HG03442 (cell line): ENCODE results near the gene MARCHF10.
A peak's percentile ranks its signal among the peaks of the same experiment; 100 is the strongest.

ENCODE experiments used
- ATAC-seq: cut with Tn5 transposase; IDR thresholded peaks from one replicate; pipeline ENCODE4 v1.9.1; 2021; ENCODE audit warnings: mild to moderate bottlenecking, moderate library complexity; ENCODE audit not compliant: unreplicated experiment

MARCHF10 gene

DNA sequence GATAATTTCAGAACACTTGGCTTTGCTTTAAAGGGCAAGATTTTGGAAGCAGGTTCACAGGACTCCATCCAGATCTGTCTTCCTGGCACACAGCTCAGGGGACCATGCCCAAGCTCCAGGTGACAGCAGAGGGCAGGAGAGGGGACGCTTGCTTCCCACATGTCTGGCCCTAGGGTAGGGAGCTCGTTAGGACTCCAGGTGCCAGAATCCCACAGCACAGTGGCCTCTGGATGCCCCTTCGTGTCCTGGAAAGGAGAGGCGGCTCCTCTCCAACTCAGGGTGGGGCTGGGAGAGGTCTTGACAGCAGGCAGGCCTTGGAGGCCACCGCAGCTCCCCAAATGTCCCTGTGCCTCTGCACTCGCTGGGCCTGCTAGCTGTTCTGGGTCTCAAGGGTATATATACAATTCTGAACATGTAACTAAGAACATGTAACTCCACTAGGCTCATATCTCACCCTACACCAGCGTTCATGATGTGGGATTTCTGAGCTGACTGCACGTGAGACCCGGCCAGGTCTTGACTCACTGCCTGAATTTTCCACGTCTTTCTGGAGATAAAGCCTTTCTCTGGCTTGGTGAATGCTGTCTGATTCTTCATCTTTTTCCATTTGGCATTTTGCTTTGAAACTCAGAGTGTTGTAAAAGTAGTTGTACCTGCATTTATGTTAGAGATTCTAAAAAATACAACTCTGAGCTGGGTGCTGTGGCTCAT is 52.8 kb downstream of the MARCHF10 start:
- ATAC-seq = no peak

DNA sequence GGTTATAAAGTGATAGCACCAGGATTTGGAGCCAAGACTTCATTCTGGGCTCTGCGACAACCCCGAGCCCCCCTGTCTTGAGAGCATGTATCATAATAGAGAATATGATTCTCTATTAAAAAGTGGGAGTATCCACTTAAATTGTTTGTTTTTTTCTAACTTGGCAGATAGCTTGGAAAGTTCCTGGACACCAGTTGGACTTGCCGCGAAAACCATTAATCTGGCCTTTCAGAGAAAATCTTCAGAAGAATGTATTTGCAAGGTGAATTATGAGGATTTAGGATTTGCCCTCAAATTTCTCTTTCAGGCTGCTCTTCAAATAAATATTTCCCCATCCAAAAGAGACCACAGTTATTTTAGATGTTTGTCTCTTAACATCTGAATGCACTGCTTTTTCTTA is 53.5 kb downstream of the MARCHF10 start:
- ATAC-seq = no peak

DNA sequence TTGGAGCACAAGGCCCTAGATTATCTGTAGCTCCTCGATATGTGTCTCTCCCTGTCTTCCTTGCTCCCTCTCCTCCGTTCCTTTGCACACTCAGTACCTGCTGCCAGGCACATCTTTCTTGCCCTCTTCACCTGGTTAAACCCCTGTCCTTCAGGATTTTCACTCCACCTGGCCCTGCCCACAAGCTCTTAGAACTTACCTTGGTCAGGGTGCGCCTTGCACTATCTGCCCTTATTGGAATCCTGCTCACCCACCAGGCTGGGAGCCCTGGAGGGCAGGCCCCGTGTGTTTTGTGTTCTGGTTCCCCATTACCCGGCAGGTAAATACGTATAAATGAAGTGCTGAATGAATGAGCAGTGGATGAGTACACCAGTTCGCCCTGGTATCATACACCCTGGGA is 54.6 kb downstream of the MARCHF10 start:
- ATAC-seq = no peak

DNA sequence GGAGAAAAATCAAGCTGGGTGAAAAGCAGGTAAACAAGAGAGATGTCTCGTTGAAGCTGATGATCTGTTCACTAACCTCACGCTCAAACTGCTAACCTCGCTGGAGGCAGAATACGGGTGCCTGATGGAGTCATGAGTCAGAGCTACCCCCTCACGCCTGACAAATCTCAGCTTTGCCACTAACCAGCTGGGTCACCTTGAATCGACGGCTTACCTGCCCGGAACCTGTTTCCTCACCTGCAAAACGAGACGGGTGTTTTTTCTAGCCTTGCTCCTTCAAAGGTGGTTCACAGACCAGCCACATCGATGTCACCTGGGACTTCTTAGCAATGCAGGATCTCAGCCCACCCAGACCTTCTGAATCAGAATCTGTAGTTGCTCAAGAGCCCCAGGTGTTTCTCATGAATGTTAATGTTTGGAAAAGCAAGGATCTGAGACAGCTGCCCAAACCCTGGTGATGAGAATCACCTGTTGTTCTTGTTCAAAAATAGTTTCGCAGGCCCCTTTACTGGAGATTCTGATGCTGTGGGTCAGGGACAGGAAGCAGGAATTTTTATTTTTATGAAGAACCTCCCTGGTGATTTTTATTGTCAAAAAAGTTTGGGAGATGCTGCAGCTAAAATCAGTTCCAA is 56.9 kb downstream of the MARCHF10 start:
- ATAC-seq = no peak

DNA sequence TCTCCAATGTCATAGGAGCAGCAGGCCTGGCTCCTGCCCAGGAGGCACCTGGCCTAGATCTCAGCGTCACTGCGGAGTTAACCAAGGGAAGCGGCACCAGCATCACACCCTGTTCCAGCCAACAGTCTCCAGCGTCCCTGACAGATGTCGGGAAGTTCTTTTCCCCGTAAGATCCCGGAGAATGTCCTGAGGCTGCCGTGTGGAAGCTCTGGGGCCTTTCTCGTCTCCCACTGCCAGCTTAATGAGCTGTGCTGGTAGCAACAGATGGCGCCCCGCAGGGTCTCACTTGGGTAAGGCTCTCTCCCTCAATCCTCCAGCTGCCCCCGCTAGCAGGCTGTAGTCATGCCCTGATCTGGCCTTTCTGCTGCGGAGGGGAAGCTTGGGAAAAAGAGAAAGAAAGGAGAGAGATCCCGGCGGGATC is 57.5 kb downstream of the MARCHF10 start:
- no peak for ATAC-seq

DNA sequence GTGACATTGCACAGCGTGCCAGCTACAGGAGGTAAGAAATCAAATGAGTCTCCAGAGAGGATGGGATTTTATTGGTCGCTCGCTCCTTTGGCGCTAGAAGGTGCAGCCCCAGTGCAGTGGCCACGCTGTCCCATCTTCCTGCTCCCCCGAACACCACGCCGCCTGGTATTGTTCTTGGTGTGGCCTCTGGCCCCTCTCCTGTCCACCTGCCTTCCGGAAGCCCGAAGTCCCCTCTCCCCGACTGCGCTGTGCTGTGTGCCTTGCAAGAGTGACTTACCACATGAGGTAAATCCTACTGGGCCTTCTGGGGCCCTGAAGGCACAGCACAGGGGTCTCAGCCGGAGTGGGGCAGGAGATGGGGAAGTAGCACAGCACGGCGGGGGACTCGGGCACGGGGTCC is 58.2 kb downstream of the MARCHF10 start:
- ATAC-seq = no peak

DNA sequence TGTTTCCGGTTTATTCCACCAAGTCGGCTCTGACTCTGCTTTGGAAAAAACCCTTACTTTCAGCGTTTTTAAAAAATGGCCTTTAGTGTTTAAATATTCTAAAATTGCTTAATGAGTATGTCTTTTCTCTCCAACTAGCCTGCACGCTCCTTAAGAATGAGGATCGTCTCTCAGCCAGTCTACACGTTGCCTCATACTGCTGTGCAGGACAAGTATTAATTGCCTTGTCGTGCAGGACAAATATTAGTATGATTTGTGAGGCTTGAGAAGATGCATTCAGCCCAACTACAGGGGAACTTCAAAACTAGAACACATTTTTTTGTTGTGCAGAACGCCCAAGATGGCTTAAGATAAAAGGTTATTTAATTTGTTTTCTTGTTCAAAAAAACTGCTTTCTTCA is 61.2 kb downstream of the MARCHF10 start:
- no peak for ATAC-seq

DNA sequence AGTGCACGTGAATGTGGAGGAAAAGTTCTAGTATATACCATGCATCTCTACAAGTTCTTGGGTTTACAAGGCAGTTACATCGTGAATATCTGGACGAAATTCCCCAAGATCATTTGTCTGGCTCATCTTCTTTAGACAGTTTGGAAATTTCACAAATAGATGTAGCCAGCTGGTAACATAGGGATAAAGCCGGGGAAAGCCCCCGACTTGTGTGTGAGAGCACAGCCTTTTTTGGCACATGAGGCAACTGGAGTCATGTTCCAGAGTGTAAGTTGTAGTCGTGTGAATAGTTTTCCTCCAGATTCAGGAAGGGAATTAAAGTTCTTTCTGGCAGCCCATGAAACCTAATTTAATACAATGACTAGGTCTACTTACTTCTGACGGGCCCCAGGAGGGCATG is 62.3 kb downstream of the MARCHF10 start:
- no peak for ATAC-seq

DNA sequence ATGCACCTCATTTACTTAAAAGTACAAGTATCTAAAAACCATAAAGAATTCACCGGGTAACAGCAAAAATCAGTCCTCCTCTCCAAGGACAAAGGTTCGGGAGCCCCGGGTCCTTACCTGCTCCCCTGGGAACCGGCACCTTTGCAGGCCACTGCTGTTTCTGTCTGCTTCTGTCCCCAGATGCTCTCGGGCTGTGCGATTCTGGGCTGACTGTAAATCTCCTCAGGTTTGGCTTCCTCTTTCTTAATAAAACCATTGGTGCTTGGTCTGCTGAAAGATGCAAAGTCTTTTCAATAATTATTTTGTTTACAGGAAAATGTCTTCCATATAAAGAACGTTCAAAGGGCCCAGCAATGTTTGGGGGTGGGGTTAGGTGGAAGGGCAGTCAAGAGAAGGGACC is 63.9 kb downstream of the MARCHF10 start:
- ATAC-seq = no peak

DNA sequence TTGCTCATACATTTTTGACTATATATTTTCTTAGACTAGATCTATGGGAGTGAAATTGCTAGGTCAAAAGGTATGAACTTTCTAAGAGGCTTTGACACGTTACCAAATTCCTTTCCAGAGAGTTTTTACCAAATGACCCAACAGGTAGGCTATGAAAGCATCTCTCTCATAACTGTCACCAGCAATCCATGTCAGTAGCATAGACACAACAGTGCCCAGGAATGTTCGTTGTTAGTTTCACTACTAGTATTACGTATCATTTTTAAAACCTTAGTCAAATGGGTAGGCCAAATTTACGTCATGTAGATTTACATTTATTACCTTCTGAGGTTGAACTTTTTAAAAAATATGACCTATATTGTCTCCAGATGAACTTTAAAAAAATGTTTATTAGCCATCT is 66.8 kb downstream of the MARCHF10 start:
- no peak for ATAC-seq

DNA sequence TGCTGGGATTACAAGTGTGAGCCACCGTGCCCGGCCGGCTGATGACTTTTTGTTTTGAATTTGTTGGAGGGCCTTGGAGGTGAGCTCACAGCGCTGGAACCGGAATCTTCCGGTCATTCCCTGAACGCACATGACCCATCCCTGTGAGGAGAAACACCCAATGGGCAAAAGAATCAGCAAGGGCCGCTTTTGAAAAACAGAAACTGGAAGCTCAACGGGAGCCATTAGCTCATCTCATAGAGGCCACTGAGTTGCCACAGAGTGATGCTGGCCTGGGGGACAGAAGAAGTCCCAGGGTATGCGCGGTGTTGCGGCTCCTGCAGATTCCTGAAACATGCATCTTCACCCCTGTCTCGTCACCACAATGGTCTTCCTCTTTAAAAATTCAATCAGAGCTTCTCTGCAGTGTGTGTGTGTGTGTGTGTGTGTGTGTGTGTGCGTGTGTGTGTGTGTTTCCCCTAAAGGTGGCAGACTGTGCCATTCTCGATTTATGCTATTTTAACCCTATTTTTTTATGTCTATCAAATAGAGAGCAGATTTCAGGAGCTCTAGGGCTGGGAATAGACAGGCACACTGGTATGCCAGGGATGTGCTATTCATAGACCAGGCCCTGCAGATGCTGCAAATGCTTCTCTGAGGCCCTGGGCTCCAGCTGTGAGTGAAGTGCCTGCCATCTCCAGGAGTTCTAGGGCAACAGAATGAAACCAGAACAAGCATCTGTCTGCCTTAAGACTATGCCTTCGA is 68.3 kb downstream of the MARCHF10 start:
- ATAC-seq = no peak

DNA sequence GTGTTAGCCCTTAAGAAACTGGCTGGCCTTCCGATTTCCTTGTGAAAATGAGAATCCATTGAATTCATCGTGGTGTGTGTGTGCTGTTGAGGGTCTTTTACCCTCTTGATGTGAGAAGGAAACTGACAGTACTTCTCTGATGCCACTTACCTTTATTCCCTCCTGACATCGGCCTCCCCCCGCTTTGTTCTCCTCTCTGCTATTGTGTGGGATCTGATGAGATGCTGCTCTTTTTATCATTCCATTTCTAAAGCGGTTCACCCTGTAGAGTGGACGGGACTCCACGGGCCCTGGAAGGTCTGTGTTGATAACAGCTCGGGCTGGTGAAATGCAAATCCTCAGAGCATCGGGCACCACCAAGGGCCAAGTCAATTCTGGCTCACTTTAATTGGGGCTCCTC is 69.8 kb downstream of the MARCHF10 start:
- no peak for ATAC-seq

DNA sequence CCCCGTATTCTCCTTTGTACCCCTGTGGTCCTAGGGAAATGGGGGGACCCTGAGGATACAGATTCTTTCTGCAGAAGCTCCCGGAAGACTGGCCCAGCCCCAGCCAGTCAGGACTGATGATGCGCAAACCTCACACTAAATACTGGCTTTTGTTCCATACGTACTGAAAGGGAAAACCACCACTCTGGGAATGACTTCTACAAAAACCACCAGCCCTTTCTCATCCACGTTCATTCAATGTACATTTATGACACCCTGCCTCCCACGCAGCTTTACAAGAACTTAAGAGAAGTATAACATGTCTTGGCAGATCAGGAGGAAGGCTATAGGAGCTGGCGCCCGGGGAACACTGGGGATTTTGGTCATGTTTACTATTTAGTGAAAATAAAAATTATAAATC is 70.6 kb downstream of the MARCHF10 start:
- ATAC-seq = peak; percentile 56

DNA sequence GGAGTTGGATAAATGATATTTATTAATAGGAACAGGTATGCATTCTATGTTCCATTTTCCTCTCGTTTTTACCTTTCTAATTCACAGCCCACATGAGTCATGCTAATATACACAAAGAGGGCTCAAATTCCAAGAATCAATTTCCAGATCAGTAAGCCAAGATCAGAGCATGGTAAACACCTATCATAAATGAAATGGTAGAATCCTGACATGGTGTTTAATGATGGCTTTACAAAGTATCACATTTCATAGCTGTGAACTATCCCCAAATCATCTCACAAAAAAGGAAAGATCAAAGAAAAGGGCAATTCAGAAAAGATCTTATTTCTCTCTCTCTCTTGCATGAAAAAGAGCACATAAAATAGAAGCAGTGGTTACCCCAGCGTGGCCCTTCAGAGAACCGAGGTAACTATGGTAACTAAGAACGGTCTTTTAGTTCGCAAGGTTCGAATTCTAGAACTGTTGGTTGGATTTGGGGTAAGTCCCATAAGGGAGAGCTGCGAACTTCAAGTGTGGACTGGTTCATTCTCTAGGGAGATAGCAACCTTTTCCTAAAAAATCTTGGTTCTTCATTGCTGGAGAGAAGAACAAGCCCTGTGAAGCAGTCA is 73.0 kb downstream of the MARCHF10 start:
- ATAC-seq = no peak

DNA sequence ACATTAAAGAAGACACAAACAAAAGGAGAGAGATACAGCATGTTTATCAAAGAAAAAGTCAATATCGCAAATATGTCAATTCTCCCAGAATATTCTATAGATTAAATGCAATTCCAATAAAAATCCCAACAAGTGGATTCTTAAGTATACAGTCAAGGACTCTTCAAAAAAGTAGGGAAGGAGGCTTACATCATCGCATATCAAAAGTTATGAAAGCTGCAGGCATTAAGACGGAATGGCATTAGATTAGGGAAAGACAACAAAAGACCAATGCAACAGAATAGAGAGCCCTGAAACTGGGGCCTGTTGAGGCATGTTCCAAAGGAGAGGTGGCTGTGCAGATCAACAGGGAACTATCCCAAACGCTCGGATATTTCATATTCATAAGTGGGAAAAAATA is 76.0 kb downstream of the MARCHF10 start:
- ATAC-seq = no peak

DNA sequence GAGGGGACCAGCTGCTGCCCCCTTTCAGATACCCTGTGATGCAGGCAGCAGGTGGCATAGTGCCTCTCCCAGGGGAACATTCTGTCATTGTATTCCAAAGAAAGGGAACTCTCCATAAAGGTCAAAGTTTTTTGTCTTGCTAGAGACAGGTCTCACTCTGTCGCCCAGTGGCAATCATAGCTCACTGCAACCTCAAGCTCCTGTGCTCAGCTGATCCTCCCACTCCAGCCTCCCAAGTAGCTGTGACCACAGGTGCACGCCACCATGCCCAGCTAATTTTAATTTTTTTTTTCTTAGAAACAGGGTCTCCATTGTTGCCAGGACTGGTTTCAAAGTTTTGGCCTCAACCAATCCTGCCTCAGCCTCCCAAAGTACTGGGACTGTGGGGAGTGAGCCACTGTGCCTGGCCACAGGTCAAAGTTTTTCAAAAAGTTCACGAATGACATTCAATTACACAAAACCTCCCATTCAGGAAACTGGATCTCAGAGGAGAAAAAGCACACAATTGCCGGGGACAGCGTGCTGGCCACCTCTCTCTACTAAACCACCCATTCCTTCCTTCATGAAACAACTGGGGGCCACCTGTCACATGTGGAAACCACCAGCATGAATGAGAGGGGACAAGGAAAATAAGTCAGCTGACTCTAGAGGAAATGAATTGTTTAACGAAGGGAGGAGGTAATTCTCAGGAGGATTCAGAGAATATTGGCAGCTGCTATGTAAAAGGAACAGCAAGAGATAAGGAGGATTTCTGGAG is 80.0 kb downstream of the MARCHF10 start:
- ATAC-seq = no peak

DNA sequence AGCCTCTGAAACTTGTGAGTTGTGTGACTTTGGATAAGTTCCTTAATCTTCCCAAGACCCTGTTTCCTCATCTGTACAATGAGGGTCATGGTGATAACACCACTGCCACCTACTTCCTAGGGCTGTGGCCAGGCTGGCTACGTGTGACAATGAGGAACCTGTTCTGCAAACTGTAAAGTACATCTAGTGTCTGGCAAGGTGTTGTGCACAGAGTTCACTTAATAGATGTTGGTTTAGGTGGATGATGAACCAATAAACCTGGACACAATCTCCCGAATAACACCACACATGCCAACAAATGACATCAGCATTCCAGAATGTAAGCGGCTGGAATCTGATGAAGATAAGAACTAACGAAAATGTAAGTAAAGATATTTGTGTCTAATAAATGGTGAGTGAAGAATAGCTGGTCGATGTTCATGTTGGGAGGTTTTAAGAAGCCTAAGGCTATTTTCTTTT is 82.3 kb downstream of the MARCHF10 start:
- no peak for ATAC-seq

DNA sequence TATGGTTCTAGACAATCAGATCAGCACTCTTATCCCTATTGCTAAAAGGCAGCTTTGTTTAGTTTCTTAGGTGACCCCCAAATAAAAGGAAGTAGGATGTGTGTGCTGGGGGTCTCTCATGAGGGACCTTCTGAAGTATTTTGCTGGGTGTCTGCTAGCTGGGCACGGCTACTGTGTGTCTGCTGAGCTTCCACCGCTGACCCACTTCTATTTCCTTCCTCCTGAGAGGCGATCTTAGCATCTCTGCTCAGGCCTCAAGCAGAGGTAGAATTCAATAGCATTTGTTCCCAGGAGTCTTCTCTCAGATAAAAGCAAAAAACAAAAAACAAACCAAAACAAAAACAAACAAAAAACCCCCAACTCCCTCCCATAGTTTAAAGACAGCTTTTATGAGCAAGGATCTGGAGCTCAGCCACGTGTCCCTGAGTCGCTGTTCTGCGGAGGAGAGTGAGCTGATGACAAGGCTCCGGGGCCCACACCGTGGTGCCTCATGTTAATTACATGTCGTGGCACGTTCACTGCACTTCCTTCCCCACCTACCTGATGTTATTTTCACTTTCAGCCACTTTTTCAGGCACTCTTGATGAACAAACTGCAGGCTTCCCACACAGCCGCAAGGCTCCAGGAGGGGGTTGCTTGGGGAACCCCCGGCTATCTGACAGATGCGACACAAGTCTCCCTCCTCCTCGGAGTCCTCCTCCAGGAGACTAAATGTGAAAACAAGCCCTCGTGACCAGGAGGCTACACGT is 83.5 kb downstream of the MARCHF10 start:
- peak; percentile 88 for ATAC-seq

DNA sequence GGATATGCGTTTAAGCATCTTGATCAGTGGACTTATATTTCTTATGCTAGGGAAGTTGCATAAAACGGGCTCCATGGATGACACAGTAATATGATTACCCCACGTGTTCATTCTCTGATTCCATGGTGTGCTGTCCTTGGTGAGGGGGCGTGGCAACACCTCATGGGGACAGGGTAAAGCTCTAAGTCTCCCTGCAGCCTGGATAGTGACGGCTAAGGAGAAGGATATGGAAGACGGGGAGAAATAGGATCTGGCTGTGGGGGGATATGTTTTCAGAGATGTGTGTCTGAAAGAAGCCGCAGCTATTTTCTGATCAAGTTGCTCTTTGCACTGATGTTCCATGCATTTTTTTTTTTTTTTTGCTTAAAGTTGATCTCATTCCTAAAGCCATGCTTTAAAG is 84.3 kb downstream of the MARCHF10 start:
- no peak for ATAC-seq

DNA sequence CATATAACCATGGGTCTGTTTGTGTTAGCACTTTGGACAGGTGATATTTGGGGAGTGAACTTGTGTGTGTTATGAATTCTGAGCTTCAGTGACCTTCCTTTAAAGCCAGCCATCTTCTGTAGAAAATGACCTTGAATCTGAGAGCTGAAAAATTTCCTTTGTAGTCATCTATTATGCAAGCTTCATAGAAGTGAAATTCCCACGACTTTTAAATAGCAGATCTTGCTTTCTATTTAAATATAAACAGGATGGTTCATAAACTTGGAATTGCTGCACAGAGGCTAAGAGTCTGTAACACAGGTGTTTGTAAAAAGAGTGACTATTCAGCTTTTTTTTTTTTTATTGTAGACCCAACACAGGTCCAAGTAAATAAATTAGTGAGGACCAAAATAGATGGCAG is 85.5 kb downstream of the MARCHF10 start:
- ATAC-seq = no peak
